Measurements from ENCODE around the gene ACTR1A.

ACTR1A gene

GRCh38 chr10:102450124-102450373, 52.5 kb downstream of the ACTR1A start:
- H4K20me1 ChIP-seq: peaks cover 9% of the 10 kb centered on the region; the same call in 1 of the 2 replicates
- H3K4me2 ChIP-seq: peak overlapping the region; percentile 95
- peak overlapping the region; percentile 97 for H3K4me3 ChIP-seq
- H3K9me3 ChIP-seq: no peaks in the 10 kb centered on the region
- peaks cover 30% of the 10 kb centered on the region for H3K36me3 ChIP-seq
- peaks cover 28% of the 10 kb centered on the region for H3K4me1 ChIP-seq
- peak overlapping the region; percentile 97 for H3K9ac ChIP-seq
- peak overlapping the region; percentile 96 for H3K27ac ChIP-seq
- TF ChIP-seq Cebpa-rat (IDR thresholded peaks at IDR 0.05): no peak
- H3K27me3 ChIP-seq: no peaks in the 10 kb centered on the region

DNA sequence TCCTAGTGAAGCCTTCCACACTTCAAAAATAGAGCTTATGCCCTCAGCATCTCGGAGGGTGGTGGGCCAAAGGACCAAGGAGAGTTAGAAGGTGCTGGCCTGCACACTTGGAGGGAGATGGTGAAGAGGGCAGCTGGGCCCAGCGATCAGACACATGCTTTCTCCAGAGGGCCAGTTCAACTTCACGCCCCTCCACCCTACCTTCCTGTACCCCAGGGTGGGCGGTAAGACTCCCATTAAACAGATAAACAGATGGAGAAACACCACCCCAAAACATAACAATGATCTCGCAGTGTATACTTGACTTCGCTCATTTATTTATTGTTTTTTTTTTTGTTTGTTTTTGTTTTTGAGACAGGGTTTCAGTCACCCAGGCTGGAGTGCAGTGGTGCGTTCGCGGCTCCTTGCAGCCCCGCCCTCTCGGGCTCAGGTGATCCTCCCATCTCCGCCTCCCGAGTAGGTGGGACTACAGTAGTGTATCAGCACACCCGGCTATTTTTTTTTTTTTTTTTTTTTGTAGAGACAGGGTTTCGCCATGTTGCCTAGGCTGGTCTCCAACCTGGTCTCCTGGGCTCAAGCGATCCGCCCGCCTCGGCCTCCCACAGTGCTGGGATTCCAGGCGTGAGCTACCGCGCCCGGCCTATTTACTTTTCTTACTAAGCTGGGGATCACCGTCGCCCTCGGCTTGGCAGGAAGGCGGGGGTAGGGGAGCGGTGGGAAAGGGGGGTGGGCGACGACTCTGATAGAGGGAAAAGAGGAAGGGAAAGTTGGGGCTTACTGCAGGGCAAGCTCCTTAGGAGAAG, 53.0 kb downstream of the ACTR1A start:
- peaks cover 28% of the 10 kb centered on the region for H3K4me1 ChIP-seq
- no peaks in the 10 kb centered on the region for H3K9me3 ChIP-seq
- peaks cover 9% of the 10 kb centered on the region; the same call in 1 of the 2 replicates for H4K20me1 ChIP-seq
- H3K9ac ChIP-seq: peak overlapping the region; percentile 97
- H3K27ac ChIP-seq: peak overlapping the region; percentile 96
- H3K4me2 ChIP-seq: peak overlapping the region; percentile 95
- H3K36me3 ChIP-seq: peaks cover 25% of the 10 kb centered on the region
- H3K4me3 ChIP-seq: peak overlapping the region; percentile 97
- no peaks in the 10 kb centered on the region for H3K27me3 ChIP-seq
- TF ChIP-seq Cebpa-rat (IDR thresholded peaks at IDR 0.05): no peak

DNA sequence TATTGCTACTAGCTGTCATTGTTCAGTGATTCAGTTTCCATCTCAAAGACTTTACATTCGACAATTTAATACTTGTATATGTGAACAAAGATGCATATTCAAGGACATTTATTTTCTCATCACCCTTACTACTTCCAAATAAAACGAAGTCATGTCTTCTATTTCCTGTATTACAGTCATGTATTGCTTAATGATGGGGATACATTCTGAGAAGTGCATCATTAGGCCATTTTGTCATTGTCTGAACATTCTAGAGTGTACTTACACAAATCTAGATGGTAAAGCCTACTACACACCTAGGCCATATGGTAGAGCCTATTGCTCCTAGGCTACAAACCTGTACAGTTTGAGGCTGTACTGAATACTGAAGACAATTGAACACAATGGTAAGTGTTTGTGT, 57.7 kb downstream of the ACTR1A start:
- Histone ChIP-seq H3K36me3 (no peaks in the 10 kb centered on the region), H3K4me3 (no peak overlapping the region), H3K4me2 (no peak overlapping the region), H3K27me3 (no peaks in the 10 kb centered on the region), H3K9me3 (no peaks in the 10 kb centered on the region), H4K20me1 (no peaks in the 10 kb centered on the region), H3K9ac (no peak overlapping the region), H3K4me1 (peaks cover 18% of the 10 kb centered on the region), H3K27ac (no peak overlapping the region)
- TF ChIP-seq Cebpa-rat (IDR thresholded peaks at IDR 0.05): no peak

DNA sequence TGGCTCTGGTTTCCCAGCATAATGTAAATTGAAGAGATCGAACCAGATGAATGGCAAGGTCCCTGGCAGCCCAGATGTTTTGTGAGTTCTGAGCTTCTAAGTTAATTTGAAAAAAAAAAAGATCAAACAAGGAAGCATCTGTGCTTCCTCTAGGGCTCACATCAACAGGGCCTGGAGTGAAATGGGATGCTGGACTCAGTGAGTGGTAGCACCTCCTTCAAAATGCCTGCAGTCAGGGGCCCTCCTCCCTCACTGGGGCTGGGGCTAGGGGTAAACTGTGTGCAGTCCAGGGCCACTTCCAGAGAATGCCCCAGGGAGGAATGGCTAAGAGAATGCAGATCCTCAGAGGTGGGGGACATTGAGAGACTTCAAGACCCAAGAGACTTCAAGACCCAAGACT, 64.1 kb downstream of the ACTR1A start:
- Histone ChIP-seq H3K4me1 (peaks cover 57% of the 10 kb centered on the region), H3K9me3 (no peaks in the 10 kb centered on the region), H3K36me3 (no peaks in the 10 kb centered on the region), H3K27ac (no peak overlapping the region), H3K9ac (no peak overlapping the region), H3K4me2 (peak overlapping the region; percentile 35), H4K20me1 (no peaks in the 10 kb centered on the region), H3K27me3 (peaks cover 28% of the 10 kb centered on the region), H3K4me3 (no peak overlapping the region)
- TF ChIP-seq Cebpa-rat (IDR thresholded peaks at IDR 0.05): no peak

GRCh38 chr10:102437515-102437914, 65.0 kb downstream of the ACTR1A start:
- no peak for TF ChIP-seq Cebpa-rat (IDR thresholded peaks at IDR 0.05)
- Histone ChIP-seq H3K4me1 (peaks cover 65% of the 10 kb centered on the region), H3K27ac (no peak overlapping the region), H3K36me3 (no peaks in the 10 kb centered on the region), H3K27me3 (peaks cover 28% of the 10 kb centered on the region), H3K4me3 (no peak overlapping the region), H3K9me3 (no peaks in the 10 kb centered on the region), H3K4me2 (no peak overlapping the region), H3K9ac (no peak overlapping the region), H4K20me1 (no peaks in the 10 kb centered on the region)

- H3K27ac ChIP-seq: 0 out of 2 replicates have a peak overlapping the region, but pooled peaks have one; percentile 59
- H3K4me3 ChIP-seq: peak overlapping the region; percentile 59; the same call in 1 of the 2 replicates
- peak overlapping the region; percentile 75; the same call in 1 of the 2 replicates for H3K9ac ChIP-seq
- H4K20me1 ChIP-seq: no peaks in the 10 kb centered on the region
- no peaks in the 10 kb centered on the region for H3K9me3 ChIP-seq
- no peaks in the 10 kb centered on the region for H3K36me3 ChIP-seq
- TF ChIP-seq Cebpa-rat (IDR thresholded peaks at IDR 0.05): no peak
- H3K27me3 ChIP-seq: peaks cover 28% of the 10 kb centered on the region
- peak overlapping the region; percentile 98 for H3K4me2 ChIP-seq
- H3K4me1 ChIP-seq: peaks cover 71% of the 10 kb centered on the region
Observed at GRCh38 chr10:102436312-102436711, 66.2 kb downstream of the ACTR1A start.

GRCh38 chr10:102435529-102436233, 66.8 kb downstream of the ACTR1A start:
- Histone ChIP-seq H3K9ac (peak overlapping the region; percentile 75), H3K27ac (peak overlapping the region; percentile 59), H3K4me3 (peak overlapping the region; percentile 59), H4K20me1 (no peaks in the 10 kb centered on the region), H3K9me3 (no peaks in the 10 kb centered on the region), H3K4me1 (peaks cover 72% of the 10 kb centered on the region), H3K4me2 (peak overlapping the region; percentile 98), H3K36me3 (no peaks in the 10 kb centered on the region), H3K27me3 (peaks cover 28% of the 10 kb centered on the region)
- no peak for TF ChIP-seq Cebpa-rat (IDR thresholded peaks at IDR 0.05)

- Histone ChIP-seq H3K9ac (peak overlapping the region; percentile 58; the same call in 1 of the 2 replicates), H3K9me3 (no peaks in the 10 kb centered on the region), H3K4me1 (peaks cover 66% of the 10 kb centered on the region), H3K4me3 (peak overlapping the region; percentile 41; the same call in 1 of the 2 replicates), H3K27ac (peak overlapping the region; percentile 49; the same call in 1 of the 2 replicates), H3K4me2 (peak overlapping the region; percentile 98), H3K36me3 (no peaks in the 10 kb centered on the region), H3K27me3 (peaks cover 28% of the 10 kb centered on the region), H4K20me1 (no peaks in the 10 kb centered on the region)
- TF ChIP-seq Cebpa-rat (IDR thresholded peaks at IDR 0.05): no peak
Observed at GRCh38 chr10:102435133-102435497, 67.4 kb downstream of the ACTR1A start.

GRCh38 chr10:102434394-102435132, 67.9 kb downstream of the ACTR1A start:
- Histone ChIP-seq H3K27ac (peak overlapping the region; percentile 49; the same call in 1 of the 2 replicates), H3K4me2 (peak overlapping the region; percentile 98), H3K27me3 (peaks cover 28% of the 10 kb centered on the region), H3K36me3 (peaks cover 2% of the 10 kb centered on the region), H3K4me1 (peaks cover 61% of the 10 kb centered on the region), H3K4me3 (0 out of 2 replicates have a peak overlapping the region, but pooled peaks have one; percentile 41), H4K20me1 (no peaks in the 10 kb centered on the region), H3K9ac (no peak overlapping the region), H3K9me3 (no peaks in the 10 kb centered on the region)
- no peak for TF ChIP-seq Cebpa-rat (IDR thresholded peaks at IDR 0.05)

Measured in BLaER1 (cell line).